Activated effector memory CD4-positive, alpha-beta T cell treated with anti-CD3 and anti-CD28 coated beads, Interleukin-2, amount 50 U/mL, for 16 hours (primary cell): ENCODE measurements around the gene CCNY.

ENCODE experiments used
- DNase-seq: peaks from one replicate; pipeline ENCODE4 v3.0.0-alpha.2; 2020

CCNY gene

GRCh38 chr10:35433851-35434426, 97.6 kb downstream of the CCNY start:
- DNase-seq, result no peak

- no peak for DNase-seq
Observed at GRCh38 chr10:35434533-35434932, 98.2 kb downstream of the CCNY start.

- no peak for DNase-seq
Observed at GRCh38 chr10:35435824-35436223, 99.5 kb downstream of the CCNY start.

- DNase-seq, result no peak
Observed at GRCh38 chr10:35437829-35438228, 101.5 kb downstream of the CCNY start.

- DNase-seq, result no peak
Observed at GRCh38 chr10:35438718-35439571, 102.6 kb downstream of the CCNY start.

GRCh38 chr10:35440016-35440415, 103.7 kb downstream of the CCNY start:
- no peak for DNase-seq

- no peak for DNase-seq
Observed at GRCh38 chr10:35442028-35442427, 105.7 kb downstream of the CCNY start.

- no peak for DNase-seq
Observed at GRCh38 chr10:35442592-35442991, 106.3 kb downstream of the CCNY start.

GRCh38 chr10:35443858-35444257, 107.5 kb downstream of the CCNY start:
- DNase-seq, result no peak

GRCh38 chr10:35445150-35445884, 109.0 kb downstream of the CCNY start:
- no peak for DNase-seq

GRCh38 chr10:35446439-35446838, 110.1 kb downstream of the CCNY start:
- DNase-seq, result no peak

- DNase-seq, result no peak
Observed at GRCh38 chr10:35447693-35448407, 111.5 kb downstream of the CCNY start.

- no peak for DNase-seq
Observed at GRCh38 chr10:35448687-35449662, 112.7 kb downstream of the CCNY start.

GRCh38 chr10:35449944-35450343, 113.6 kb downstream of the CCNY start:
- no peak for DNase-seq

- DNase-seq, result no peak
Observed at GRCh38 chr10:35451151-35452016, 115.1 kb downstream of the CCNY start.

- DNase-seq, result no peak
Observed at GRCh38 chr10:35452171-35452570, 115.9 kb downstream of the CCNY start.

GRCh38 chr10:35452847-35453246, 116.5 kb downstream of the CCNY start:
- DNase-seq, result no peak

GRCh38 chr10:35453855-35454532, 117.7 kb downstream of the CCNY start:
- DNase-seq, result no peak

GRCh38 chr10:35456153-35456720, 119.9 kb downstream of the CCNY start:
- DNase-seq, result no peak

- DNase-seq, result no peak
Observed at GRCh38 chr10:35456784-35457183, 120.5 kb downstream of the CCNY start.
